Spleen (tissue), 7 donors: Measurements from ENCODE around the gene HEG1.

Experiments
- POLR2A ChIP-seq, 3 donors: fragments of 450-650 bp; IDR thresholded peaks; one replicate each; pipeline ENCODE4 v1.5.1; 2017; ENCODE audit warnings: antibody characterized with exemption in 3 of 3, mild to moderate bottlenecking in 1 of 3
- TF ChIP-seq, protein P1 (sequence below), 11 experiments: fragments of 200-600 bp in 7 of 11; fragments of 450-650 bp in 4 of 11; sonication (generic) in 4 of 11; IDR thresholded peaks in 8 of 11; conservative IDR thresholded peaks in 3 of 11; 1 replicate in 7 of 11; 2 replicates in 4 of 11; pipeline versions ENCODE4 v1.4.0 to v1.8.0; 2016 to 2021; ENCODE audit warnings: antibody characterized with exemption in 11 of 11, inconsistent platforms in 4 of 11, mild to moderate bottlenecking in 1 of 11
- donor health status: DM: no; HTN: no; CAD: no; lungs with moderate emphysema.
- donor health status: DM: no; HTN: no; CAD: no.
- donor health status: DM: no; HTN: no; CAD: no.

DNA sequence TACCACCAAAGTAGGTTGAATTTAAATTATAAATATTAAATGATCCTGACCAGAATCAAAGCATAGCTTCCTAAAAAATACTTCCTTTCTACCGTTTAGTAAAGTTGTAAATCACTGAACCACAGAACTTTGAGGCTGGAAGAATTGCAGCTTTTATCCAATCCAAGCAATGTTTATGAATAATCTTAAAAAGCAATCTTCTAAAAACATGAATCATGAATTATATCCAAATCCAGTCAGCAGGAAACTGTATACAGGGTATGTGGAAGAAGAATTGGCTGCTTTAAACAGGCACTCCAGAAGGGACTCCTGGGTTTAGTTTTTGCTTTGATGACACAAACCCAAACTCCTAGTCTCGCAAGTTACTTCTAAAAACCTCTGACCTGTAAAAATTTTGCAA, 30.2 kb downstream of the HEG1 start:
- TF ChIP-seq, protein P1, sequence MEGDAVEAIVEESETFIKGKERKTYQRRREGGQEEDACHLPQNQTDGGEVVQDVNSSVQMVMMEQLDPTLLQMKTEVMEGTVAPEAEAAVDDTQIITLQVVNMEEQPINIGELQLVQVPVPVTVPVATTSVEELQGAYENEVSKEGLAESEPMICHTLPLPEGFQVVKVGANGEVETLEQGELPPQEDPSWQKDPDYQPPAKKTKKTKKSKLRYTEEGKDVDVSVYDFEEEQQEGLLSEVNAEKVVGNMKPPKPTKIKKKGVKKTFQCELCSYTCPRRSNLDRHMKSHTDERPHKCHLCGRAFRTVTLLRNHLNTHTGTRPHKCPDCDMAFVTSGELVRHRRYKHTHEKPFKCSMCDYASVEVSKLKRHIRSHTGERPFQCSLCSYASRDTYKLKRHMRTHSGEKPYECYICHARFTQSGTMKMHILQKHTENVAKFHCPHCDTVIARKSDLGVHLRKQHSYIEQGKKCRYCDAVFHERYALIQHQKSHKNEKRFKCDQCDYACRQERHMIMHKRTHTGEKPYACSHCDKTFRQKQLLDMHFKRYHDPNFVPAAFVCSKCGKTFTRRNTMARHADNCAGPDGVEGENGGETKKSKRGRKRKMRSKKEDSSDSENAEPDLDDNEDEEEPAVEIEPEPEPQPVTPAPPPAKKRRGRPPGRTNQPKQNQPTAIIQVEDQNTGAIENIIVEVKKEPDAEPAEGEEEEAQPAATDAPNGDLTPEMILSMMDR (IDR thresholded peaks at IDR 0.05 in 8 of 11, conservative IDR thresholded peaks at IDR 0.05 in 3 of 11), result no peak
- TF ChIP-seq POLR2A (IDR thresholded peaks at IDR 0.05), result no peak
